GM18951 (cell line): ENCODE data around the gene ZNF772.
A peak's percentile ranks its signal among the peaks of the same experiment; 100 is the strongest.
"Not testable (repeated sequence)": the region's sequence is repeated elsewhere in the genome, so short reads cannot be mapped to it uniquely, and the experiment has no call there.

Source experiments
- POLR2A ChIP-seq: IDR thresholded peaks from 4 replicates; pipeline ENCODE4 v1.6.1; 2011; ENCODE audit warnings: mild to moderate bottlenecking; ENCODE audit not compliant: insufficient read length, insufficient read depth; ENCODE audit errors: extremely low read depth
- in situ Hi-C: fragments of 300-500 bp; cut with MboI; formaldehyde crosslinking; loops from one replicate; pipeline ENCODE4 v1.12.0; 2022; ENCODE audit warnings: low sequenced_read_pairs, mixed read lengths, inconsistent platforms; ENCODE audit not compliant: unreplicated experiment

The ZNF772 gene

DNA sequence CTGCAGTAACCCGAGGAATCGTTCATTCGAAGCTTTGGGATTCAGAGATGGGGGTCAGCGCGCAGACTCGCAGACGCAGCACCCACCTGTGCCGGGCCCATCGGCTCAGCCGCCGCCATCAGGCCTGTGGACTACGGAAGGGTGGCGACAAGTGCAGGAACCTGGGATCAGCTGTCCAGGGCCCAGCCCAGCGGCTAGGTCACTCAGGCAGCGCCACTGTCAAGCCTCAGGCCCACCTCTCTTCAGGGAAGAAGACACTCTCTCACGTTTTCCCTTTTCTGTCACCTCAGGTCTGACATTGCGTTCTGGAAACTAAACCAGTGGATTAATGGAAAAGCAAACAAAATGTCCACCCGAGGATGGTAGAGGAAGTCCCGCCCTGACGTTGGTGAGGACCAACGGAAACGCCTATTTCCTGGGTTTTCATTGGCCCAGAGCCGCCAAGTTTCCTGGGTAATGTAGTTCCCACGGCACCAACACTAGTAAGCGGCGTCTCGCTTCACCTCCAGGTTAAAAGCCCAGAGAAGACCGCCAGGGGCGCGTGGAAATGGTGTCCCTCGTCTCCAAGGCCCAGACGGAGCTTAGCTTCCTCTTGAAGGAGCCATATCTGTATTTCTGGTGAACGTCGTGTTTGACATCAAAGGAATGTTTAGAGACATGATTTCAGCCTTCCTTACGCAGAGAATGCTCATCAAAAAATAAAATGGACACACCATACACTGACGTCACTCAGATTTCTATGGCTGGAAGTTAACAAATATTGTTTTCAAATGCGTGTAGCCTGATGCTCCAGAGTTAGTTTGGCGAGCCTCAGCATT lies at the start of gene ZNF772:
ZNF772 (minus strand) TSS at position 376 of the 818 bp plus-strand sequence; CDS start at position 119, 257 bp downstream.
- in situ Hi-C loops = no loop called here
- peak; percentile 46 for TF ChIP-seq POLR2A

DNA sequence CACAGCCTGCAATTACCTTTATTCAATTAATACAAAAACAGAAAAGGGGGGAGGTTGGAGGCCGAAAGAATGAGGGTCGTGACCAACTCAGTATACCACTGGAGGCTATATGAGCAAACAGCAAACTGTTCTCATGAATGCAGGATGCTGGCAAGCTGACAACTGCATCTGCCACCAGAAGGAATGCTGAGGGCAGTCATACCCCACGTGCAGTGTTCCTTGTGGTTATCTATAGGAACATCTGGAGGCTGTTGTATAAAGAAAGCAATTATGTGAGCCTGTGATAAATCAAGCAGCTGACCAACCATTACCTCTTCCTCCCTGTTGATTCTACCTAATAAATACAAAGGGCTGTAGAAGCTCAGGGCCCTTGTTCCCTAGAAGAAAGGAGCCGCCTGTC lies 40.7 kb upstream of the ZNF772 start:
- in situ Hi-C loops = not testable (repeated sequence)

DNA sequence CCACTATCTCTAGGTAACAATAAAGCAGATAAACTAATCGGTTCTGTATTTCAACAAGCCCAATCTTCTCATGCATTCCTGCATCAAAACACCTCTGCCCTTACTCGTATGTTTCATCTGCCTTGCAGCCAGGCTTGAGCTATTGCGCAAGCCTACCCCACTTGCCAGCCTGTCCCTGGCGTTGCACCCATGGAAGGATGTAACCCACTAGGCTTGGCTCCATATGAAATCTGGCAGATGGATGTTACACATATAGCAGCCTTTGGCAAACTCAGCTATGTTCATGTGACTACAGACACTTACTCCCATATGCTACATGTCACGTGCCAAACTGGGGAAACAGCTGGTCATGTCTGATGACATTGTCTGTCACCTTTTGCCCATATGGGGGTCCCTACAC lies 37.9 kb upstream of the ZNF772 start:
- no peak for TF ChIP-seq POLR2A
- in situ Hi-C loops = no loop called here

DNA sequence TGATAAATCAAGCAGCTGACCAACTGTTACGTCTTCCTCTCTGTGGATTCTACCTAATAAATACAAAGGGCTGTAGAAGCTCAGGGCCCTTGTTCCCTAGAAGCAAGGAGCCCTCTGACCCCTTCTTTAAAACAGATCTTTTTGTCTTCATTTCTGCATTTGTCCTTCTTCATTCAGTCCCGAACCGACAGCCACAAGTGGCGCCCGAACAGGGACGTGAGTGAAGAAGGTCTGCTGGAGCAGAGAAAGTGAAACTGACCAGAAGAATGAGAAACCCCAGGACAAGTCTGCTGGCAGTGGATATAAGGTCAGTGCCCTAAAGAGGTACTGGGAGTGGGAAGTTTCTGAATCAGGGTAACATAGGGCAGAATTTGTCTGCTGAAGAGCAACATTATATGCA lies 35.5 kb upstream of the ZNF772 start:
- in situ Hi-C loops = no loop called here
- TF ChIP-seq POLR2A = no peak

DNA sequence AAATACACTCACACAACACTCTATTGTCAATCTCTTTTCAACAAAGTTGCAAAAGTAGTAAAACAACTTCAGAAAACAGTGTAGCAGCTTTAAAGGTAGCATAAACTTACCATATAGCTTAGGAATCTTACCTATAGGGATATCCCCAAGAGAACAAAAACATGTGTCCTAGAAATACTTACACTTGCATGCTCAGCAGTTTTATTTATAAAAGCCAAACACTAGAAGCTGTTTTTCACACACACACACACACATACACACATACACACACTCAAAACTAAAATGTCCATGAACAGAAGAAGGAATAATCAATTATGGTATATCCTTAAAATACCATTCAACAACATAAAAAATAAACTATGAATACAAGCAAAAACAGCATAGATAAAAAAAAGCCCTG lies 34.1 kb upstream of the ZNF772 start:
- in situ Hi-C loops = no loop called here
- no peak for TF ChIP-seq POLR2A

DNA sequence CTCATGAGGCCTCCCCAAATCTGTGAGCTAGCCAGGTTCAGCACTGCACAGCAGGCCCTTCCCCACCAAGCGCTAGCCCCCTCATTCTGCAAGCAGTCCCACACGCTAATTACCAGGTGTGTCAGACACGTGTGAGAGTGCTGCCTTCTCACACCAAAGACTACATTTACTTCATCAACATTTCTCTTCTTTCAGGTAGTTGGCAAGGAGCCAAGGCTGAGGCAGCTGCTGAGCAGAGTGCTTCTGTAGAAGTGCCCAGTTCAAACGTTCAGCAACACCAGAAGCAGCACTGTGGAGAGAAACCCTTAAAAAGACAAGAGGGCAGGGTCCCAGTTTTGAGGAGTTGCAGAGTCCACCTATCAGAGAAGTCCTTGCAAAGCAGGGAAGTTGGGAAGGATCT lies 28.8 kb upstream of the ZNF772 start:
- no peak for TF ChIP-seq POLR2A
- in situ Hi-C loops = no loop called here

DNA sequence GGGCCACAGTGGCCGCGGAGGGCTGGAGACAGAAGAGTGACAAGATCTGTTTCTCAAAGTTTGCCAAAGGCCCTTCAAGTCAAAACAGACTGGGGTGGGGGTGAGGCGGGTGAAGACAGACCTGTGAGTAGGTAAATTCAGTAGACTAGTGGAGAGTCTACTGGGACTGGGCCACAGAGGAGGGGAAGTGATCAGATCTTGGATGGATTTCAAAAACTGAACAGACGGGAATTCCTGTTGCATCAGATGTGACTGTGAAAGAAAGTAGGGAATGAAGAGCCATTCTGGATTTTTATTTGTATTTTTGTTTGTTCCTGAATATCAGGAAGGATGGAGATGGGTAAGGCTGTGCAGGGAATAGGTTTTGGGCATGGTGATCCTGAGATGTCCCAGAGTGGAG lies 23.0 kb upstream of the ZNF772 start:
- in situ Hi-C loops = not testable (repeated sequence)

DNA sequence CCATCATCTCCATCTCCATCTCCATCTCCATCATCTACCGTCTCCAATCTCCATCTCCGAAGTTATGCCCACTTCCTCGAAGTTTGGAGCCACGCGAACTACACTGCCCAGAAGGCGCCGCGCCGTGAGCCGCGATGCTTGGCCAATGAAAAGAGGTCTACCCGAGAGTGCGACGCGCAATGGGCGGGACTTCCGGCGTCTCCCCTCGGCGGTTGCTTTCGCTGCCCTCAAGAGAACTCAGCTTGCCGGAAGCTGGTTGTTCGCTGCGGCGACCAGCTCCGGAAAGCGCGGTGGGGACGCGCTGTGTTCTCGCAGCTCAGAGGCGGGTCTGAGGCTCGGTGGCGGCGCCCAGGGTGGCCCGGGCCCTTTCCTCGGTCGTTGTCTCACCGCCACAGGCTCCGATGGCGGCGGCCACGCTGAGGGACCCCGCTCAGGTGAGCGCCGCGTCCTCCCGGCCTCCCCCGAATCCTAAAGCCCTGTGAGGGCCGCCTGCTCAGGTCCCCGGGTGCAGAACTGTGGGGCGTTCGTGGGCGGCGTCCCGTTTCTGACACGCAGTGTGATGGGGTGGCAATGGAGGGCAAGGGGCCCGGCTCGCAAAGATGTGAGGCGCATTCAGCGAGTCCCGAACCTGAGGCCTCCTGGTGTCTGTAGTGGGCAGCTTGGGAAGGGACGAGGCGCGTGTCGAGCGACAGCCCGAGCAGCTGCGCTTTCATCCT lies 22.5 kb upstream of the ZNF772 start, which contains the start of gene ZNF773:
ZNF773 (plus strand) TSS at position 259 of the 716 bp plus-strand sequence; CDS start at position 402, 143 bp downstream.
- TF ChIP-seq POLR2A = peak; percentile 91
- in situ Hi-C loops = not testable (repeated sequence)

DNA sequence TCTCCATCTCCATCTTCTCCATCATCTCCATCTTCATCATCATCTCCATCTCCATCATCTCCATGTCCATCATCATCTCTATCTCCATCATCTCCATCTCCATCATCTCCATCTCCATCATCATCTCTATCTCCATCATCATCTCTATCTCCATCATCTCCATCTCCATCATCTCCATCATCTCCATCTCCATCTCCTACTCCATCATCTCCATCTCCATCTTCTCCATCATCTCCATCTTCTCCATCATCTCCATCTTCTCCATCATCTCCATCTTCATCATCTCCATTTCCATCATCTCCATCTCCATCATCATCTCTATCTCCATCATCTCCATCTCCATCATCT lies 21.9 kb upstream of the ZNF772 start:
- in situ Hi-C loops = not testable (repeated sequence)

DNA sequence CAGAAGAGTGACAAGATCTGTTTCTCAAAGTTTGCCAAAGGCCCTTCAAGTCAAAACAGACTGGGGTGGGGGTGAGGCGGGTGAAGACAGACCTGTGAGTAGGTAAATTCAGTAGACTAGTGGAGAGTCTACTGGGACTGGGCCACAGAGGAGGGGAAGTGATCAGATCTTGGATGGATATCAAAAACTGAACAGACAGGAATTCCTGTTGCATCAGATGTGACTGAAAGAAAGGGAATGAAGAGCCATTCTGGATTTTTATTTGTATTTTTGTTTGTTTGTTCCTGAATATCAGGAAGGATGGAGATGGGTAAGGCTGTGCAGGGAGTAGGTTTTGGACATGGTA lies 10.9 kb upstream of the ZNF772 start:
- in situ Hi-C loops = not testable (repeated sequence)

DNA sequence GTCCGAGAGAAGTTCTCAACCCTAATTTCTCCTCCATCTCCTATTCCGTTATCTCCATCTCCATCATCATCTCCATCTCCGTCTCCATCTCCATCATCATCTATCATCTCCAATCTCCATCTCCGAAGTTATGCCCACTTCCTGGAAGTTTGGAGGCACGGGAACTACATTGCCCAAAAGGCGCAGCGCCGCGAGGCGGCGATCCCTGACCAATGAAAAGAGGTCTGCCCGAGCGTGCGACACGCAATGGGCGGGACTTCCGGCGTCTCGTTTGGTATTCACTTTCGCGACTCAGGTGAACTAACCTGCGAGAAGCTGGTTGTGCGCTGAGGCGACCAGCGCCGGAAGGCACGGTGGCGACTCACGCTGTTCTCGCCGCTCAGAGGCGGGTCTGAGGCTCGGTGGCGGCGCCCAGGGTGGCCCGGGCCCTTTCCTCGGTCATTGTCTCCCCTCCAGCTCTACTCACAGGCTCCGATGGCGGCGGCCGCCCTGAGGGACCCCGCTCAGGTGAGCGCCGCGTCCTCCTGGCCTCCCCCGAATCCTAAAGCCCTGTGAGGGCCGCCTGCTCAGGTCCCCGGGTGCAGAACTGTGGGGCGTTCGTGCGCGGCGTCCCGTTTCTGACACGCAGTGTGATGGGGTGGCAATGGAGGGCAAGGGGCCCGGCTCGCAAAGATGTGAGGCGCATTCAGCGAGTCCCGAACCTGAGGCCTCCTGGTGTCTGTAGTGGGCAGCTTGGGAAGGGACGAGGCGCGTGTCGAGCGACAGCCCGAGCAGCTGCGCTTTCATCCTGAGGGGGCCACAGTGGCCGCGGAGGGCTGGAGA lies 10.3 kb upstream of the ZNF772 start, which contains the start of gene ZNF419:
ZNF419 (plus strand) TSS at position 274 of the 822 bp plus-strand sequence; CDS start at position 475, 201 bp downstream.
- TF ChIP-seq POLR2A = peak; percentile 67
- in situ Hi-C loops = not testable (repeated sequence)

DNA sequence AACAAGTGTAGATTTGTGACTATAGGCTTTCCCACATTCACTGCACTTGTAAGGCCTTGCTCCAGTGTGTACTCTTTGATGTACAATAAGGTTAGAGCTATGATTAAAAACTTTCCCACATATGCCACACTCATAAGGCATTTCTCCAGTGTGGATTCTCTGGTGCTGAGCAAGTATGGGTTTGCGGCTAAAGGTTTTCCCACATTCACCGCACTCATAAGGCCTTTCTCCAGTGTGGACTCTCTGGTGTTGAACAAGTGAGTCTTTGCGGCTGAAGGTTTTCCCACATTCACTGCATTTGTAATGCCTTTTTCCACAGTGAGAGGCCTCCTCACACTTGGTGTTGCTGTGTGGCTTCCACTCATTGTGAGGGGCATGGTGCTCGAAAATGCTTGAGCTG lies 3.7 kb downstream of the ZNF772 start:
- no peak for TF ChIP-seq POLR2A
- in situ Hi-C loops = no loop called here

DNA sequence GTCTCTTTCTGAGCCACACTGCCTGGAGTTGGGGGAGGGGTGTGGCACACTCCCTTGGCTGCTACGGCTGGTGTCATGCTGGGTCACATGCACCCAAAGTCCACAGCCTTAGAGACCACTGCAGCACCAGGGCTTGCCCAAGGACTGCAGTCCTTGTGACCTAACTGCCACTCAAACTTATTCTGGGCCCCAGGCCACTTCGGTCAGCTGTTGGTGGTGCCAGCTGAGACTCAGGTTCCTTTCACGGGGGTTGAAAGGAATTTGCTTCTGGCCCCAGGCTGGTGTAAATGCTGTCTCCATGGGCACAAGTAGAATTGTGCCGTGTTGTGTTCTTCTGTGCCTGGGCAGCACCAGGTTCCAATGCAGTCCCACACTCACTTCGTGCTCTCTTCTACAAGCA lies 10.9 kb downstream of the ZNF772 start:
- in situ Hi-C loops = no loop called here
- no peak for TF ChIP-seq POLR2A

DNA sequence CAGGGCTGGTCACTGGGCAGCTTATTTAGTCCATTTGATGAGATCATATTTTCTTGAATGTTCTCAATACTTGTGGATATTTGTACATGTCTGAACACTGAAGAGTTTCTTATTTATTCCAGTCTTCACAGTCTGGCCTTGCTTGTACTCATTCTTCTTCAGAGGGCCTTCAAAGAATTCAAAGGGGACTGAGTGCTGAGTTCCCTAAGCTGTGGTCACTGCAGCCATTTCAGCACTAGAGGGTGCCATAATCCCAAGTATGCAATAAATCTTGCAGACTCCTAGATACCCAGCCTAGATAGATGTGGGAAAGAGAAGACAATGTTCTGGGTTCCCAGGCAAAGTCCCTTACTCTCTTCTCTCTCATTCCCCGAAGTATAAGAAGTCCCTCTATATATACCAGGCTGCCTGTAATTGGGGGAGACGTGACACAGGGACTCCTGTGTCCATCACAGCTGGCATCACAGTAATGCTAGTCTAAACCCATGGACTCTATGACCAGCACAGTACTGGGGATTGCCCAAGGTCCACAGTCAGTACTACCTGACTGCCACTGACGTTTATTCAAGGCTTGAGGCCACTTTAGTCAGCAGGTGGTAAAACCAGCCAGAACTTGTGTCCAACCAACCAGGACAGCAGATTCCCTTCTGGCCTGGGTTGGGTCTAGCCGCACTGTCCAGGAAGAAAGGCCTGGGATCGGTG lies 11.5 kb downstream of the ZNF772 start:
- in situ Hi-C loops = no loop called here
- TF ChIP-seq POLR2A = no peak
